ENCODE results near the gene ENPP4. TPM values are rescaled to one million over a fixed set of nuclear protein-coding genes. Genes with fewer than 3 reads are reported as not detected.
"Not testable (repeated sequence)": the region's sequence is repeated elsewhere in the genome, so short reads cannot be mapped to it uniquely, and the experiment has no call there.

The ENPP4 gene
- total RNA-seq, 1 experiment from 2014 or later = 3.7 TPM

- DNase-seq (ENCODE audit: low read depth) = no peak
Measured at GRCh38 chr6:46130666-46131065, 877 bp downstream of the ENPP4 start.

DNA sequence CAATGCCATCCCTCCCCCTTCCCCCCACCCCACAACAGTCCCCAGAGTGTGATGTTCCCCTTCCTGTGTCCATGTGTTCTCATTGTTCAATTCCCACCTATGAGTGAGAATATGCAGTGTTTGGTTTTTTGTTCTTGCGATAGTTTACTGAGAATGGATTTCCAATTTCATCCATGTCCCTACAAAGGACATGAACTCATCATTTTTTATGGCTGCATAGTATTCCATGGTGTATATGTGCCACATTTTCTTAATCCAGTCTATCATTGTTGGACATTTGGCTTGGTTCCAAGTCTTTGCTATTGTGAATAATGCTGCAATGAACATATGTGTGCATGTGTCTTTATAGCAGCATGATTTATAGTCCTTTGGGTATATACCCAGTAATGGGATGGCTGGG lies 1.5 kb downstream of the ENPP4 start:
- DNase-seq (ENCODE audit: low read depth) = not testable (repeated sequence)

- no peak for DNase-seq (ENCODE audit: low read depth)
Measured at GRCh38 chr6:46134216-46134615, 4.4 kb downstream of the ENPP4 start.

- no peak for DNase-seq (ENCODE audit: low read depth)
Measured at GRCh38 chr6:46135176-46135575, 5.4 kb downstream of the ENPP4 start.

GRCh38 chr6:46136831-46137230 lies 7.0 kb downstream of the ENPP4 start:
- no peak for DNase-seq (ENCODE audit: low read depth)

DNA sequence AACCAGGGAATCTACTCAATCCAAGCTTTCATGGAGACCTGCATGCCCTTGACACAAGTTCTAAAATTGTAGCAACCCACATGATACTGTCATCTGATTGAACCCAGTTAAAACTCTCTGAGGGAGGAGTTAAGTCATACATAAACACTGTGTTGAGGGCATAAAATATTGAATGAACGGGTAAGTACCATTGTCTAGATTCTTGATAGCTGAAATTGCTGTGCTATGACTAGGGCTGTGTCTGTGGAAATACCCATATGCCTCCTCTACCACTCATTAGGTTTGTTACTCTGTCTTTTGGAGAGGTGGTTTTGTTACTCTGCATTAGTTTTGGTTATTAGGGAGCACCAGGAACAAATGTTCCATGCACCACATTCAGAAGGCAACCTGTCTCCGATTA lies 7.6 kb downstream of the ENPP4 start:
- no peak for DNase-seq (ENCODE audit: low read depth)

DNA sequence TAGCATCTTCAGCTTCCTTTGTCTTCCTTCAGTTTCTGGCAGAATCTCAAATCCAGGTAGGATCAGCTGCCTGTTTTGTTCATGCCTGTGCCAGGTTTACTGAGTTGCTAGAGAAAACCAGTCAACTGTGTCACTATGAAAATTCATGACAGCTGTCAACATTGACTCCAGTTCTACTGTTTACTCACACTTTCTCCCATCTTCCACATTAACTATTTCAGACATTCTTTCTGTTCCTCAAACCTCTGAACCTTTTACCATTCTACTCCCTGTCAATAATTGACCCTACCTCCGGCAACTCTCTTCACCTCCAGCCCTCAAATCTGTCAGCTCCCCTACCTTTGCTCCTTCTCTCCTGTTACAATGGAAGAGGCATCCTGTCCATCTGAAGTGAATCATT lies 8.5 kb downstream of the ENPP4 start:
- DNase-seq (ENCODE audit: low read depth) = no peak

DNA sequence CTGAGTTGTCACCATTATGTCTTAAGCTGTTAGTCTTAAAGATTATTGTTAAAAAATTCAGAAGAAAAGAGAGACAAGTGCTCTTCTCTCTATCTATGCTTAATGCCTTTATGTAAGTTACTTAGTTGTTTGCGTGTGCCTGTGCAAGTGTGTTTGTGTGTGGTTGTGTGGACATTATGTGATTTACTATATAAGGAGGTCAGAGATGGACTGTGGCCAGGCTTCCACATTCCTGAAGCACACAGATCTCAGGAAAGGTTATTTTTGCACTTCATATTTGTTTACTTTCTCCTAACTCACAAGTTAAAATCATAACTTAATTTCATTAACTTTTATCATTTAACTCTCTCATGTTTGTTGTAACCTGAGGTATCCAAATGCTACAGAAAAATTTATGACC lies 14.5 kb downstream of the ENPP4 start:
- DNase-seq (ENCODE audit: low read depth) = no peak

DNA sequence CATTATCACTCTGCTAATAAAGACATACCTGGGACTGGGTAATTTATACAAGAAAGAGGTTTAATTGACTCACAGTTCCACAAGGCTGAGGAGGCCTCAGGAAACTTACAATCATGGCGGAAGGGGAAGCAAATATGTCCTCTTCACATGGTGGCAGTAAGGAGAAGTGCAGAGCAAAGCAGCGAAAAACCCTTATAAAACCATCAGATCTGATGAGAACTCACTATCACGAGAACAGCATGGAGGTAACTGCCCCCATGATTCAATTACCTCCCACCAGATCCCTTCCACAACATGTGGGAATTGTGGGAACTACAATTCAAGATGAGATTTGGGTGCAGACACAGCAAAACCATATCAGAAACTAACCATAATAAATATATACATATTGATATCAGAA lies 19.3 kb downstream of the ENPP4 start:
- DNase-seq (ENCODE audit: low read depth) = not testable (repeated sequence)

DNA sequence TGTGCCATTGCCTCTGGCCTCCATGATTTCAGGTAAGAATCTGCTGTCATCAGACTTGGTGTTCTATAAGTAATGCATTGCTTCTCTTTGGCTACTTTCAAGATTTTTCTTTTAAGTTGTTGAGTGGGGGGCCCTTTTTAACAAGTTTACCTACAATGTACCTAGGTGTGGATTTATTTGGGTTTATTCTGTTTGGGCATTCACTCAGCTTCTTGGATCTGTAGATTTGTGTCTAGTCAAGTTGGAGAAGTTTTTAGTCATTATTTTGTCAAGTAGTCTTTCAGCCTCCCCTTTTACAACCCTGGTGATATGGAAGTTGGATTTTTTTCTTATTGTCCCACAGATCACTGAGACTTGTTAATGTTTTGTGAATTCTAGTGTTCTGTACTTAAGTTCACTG lies 26.9 kb downstream of the ENPP4 start:
- no peak for DNase-seq (ENCODE audit: low read depth)

DNA sequence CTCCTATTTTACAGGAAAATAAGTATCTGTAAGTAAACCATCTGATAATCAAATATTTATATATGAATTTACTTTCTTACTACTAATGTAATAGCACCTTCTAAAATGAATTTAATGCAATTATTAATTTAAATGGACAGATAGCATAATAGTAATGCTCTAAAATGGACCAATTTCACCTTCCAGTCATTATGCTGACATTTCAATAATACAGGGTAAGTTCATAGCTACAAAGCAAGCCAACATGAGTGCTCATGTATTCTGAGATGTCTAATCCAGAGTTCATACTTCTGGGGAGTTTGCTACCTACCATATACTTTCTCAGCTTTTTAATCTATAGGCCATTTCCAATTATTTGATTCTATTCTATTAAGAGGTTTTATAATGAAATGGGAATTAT lies 29.4 kb downstream of the ENPP4 start:
- DNase-seq (ENCODE audit: low read depth) = no peak

- no peak for DNase-seq (ENCODE audit: low read depth)
Measured at GRCh38 chr6:46160102-46160501, 30.3 kb downstream of the ENPP4 start.

GRCh38 chr6:46170357-46171289 lies 40.8 kb downstream of the ENPP4 start, which contains the start of gene ENPP5:
Gene ENPP5 (minus strand): TSS chr6:46170980. CDS start chr6:46168262, 2,718 bp downstream.
- DNase-seq (ENCODE audit: low read depth) = peak; percentile 32

DNA sequence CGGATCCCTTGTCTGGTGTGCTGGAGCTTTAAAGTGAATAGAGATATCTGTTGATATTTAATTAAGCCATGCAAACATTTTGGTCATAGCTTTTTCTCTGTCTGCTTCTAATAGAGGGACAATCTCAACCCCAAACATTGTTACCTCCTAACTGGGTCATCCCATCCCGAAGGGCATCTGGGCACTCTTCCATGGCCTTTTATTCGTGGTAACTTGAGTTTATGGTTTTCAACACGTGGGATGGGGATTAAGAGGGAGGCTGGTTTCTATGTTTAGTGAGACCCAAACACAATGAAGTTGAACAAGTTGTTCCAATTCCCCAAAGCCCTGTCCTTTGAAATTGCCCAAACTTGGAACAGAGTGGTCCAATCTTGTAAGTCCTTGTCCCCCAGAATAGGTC lies 42.4 kb downstream of the ENPP4 start:
- DNase-seq (ENCODE audit: low read depth) = no peak

- no peak for DNase-seq (ENCODE audit: low read depth)
Measured at GRCh38 chr6:46174904-46175303, 45.1 kb downstream of the ENPP4 start.

DNA sequence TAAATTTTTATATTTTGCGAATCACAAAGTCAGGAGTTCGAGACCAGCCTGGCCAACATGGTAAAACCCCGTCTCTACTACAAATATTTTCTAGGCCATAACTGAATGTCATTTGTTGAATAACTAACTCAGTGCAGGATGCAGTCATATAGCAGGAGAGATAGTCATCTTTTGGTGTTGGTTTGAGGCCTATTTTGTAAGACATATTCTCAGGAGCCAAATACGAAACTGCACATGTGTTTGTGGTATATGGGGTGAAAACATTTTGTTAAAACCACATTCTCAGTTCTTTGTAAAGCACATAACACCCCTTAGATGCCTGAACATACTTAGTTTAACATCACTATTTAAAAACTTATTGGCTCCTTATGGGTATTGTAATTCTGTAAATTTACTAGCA lies 45.7 kb downstream of the ENPP4 start:
- DNase-seq (ENCODE audit: low read depth) = no peak

DNA sequence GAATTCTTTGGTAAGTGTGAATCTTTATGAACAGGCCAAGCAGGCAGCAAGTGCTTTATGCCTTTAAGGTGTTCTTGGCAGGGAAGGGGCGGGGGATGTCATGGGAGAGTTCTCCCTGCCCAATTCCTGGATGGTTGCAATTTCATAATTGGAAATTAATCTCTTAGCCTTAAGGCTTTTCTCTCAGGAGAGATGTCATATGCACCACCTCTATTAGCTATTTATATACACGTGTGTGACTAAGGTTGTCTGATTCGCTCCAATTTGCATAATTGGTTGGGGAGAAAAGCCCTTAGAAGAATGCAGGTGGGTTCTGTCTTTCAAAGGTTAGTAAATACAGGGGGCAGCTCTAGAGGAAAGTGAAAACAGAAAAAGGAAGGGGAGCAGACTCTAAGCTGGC lies 46.2 kb downstream of the ENPP4 start:
- DNase-seq (ENCODE audit: low read depth) = no peak

GRCh38 chr6:46184114-46184513 lies 54.3 kb downstream of the ENPP4 start:
- peak; percentile 85 for DNase-seq (ENCODE audit: low read depth)

GRCh38 chr6:46186583-46186982 lies 56.8 kb downstream of the ENPP4 start:
- DNase-seq (ENCODE audit: low read depth) = peak; percentile 61

GRCh38 chr6:46189726-46190125 lies 59.9 kb downstream of the ENPP4 start:
- DNase-seq (ENCODE audit: low read depth) = no peak

- DNase-seq (ENCODE audit: low read depth) = no peak
Measured at GRCh38 chr6:46190889-46191288, 61.1 kb downstream of the ENPP4 start.

DNA sequence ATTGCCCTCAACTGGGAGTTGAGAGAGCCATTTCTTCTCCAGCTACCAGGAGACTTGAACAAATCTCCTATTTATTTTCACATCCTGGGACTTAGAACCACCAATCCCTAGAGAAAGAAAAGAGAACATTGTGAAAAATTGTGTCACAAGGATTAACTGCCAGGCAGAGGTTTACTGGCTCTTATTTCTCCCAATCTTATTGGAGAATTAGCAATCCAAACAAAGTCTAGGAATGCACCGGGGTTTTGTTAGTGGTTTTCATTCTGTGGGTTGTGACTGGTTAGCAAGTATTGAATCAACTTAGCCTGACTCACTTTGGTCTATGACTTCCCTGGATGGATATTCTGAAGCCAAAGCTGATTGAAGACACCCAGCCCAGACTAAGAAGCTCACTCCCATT lies 62.2 kb downstream of the ENPP4 start:
- DNase-seq (ENCODE audit: low read depth) = peak; percentile 83

Data from M059J (cell line).